ENCODE data around the gene RBCK1. TPM values are rescaled to one million over a fixed set of nuclear protein-coding genes. Genes with fewer than 3 reads are reported as not detected.

The RBCK1 gene
- total and polyA plus RNA-seq, 10 of the 15 experiments (the other 5 are each of a cell fraction or from before 2014, with no cell fraction given), result 14.1 to 99.7 (median 76.0) TPM

- TF ChIP-seq MAX (IDR thresholded peaks at IDR 0.05; ENCODE audit: low read depth, low read length), result no peak
Measured at GRCh38 chr20:382291-383115, 25.6 kb upstream of the RBCK1 start (continued).

DNA sequence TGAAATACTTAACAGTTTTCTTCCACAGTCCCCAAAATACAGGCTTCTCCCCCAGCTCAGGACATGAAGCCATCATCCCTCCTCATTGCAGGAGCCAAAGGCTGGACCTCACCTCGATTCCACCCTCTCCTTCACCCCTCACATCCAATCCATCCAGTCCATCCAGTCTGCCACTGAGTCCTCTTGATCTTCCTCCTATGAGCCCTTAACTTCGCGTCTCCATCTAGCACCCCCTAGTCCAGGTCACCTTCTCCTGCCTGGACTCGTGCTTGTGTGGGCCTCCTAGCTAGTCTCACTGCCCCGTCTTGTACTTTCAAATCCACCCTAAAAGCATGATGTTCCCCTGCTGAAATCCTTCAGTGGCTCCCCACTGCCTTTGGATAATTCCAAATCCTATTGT, 24.2 kb upstream of the RBCK1 start:
- Histone ChIP-seq H4K20me1 (ENCODE audit: control insufficient read depth, insufficient read depth) (no peaks in the 10 kb centered on the region), H3K36me3 (ENCODE audit: control insufficient read depth in 2 of 2, insufficient read depth in 2 of 2, low read length in 1 of 2) (peaks cover 0 to 4% of the 10 kb centered on the region in 2 experiments; a peak in 2 of 4 replicates), H3K79me2 (ENCODE audit: control insufficient read depth, insufficient read depth, low read length) (peaks cover 16% of the 10 kb centered on the region), H3K4me3 (no peak overlapping the region), H3K27me3 (replicated peaks in 1 of 2; ENCODE audit: control insufficient read depth in 2 of 2, insufficient read depth in 2 of 2, low read length in 1 of 2) (no peaks in the 10 kb centered on the region), H3K27ac (ENCODE audit: control insufficient read depth, insufficient read depth) (no peak overlapping the region), H3K4me2 (ENCODE audit: control insufficient read depth, insufficient read depth) (no peak overlapping the region), H3K9ac (ENCODE audit: control insufficient read depth, insufficient read depth, low read length) (no peak overlapping the region), H3K9me3 (replicated peaks; ENCODE audit: control insufficient read depth, insufficient read depth, low read length) (no peaks in the 10 kb centered on the region), H3K4me1 (ENCODE audit: control insufficient read depth, insufficient read depth, low read length) (peaks cover 10% of the 10 kb centered on the region), H2AFZ (ENCODE audit: control insufficient read depth, low read depth, low read length) (no peak overlapping the region)
- CTCF ChIA-PET, result no interaction called here
- SMC1A ChIA-PET (ENCODE audit: uncharacterized antibody, unreplicated experiment), result interaction anchor here (1.4 to 1.8 kb wide), 2 partner anchors 23 to 94 kb away, joined by 3 to 4 read pairs; no protein-coding TSS in a partner anchor
- intact Hi-C loops (cut with micrococcal nuclease; ENCODE audit: unreplicated experiment), result no loop called here
- in situ Hi-C loops (cut with MboI), result no loop called here
- no TSS peak for BruUV-seq (replicated peaks)
- POLR2A ChIA-PET, result no interaction called here
- WGBS (ENCODE audit: insufficient coverage, insufficient replicate concordance, low lambda C conversion rate, missing lambda C conversion rate), result 86% methylated on average over 5 of the region's 5 CpGs
- FAIRE-seq, result no peak
- no peak for DNase-seq (ENCODE audit: low read depth, low spot score)
- RAD21 ChIA-PET (ENCODE audit: unreplicated experiment), result no interaction called here
- no peak for ATAC-seq
- no peak for TF ChIP-seq MEF2B (IDR thresholded peaks at IDR 0.05; ENCODE audit: partially characterized antibody, poor library complexity, severe bottlenecking)
- no peak for TF ChIP-seq PAX8 (IDR thresholded peaks at IDR 0.05)
- TF ChIP-seq GABPA (IDR thresholded peaks at IDR 0.05; ENCODE audit: low read depth), result no peak
- TF ChIP-seq PML (IDR thresholded peaks at IDR 0.05; ENCODE audit: low read length), result no peak
- TF ChIP-seq ZBTB33 (IDR thresholded peaks at IDR 0.05), result no peak
- TF ChIP-seq, protein P1, sequence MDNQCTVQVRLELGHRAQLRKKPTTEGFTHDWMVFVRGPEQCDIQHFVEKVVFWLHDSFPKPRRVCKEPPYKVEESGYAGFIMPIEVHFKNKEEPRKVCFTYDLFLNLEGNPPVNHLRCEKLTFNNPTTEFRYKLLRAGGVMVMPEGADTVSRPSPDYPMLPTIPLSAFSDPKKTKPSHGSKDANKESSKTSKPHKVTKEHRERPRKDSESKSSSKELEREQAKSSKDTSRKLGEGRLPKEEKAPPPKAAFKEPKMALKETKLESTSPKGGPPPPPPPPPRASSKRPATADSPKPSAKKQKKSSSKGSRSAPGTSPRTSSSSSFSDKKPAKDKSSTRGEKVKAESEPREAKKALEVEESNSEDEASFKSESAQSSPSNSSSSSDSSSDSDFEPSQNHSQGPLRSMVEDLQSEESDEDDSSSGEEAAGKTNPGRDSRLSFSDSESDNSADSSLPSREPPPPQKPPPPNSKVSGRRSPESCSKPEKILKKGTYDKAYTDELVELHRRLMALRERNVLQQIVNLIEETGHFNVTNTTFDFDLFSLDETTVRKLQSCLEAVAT (IDR thresholded peaks at IDR 0.05), result no peak
- no peak for TF ChIP-seq MAX (IDR thresholded peaks at IDR 0.05; ENCODE audit: low read depth, low read length)
- TF ChIP-seq, protein P2, sequence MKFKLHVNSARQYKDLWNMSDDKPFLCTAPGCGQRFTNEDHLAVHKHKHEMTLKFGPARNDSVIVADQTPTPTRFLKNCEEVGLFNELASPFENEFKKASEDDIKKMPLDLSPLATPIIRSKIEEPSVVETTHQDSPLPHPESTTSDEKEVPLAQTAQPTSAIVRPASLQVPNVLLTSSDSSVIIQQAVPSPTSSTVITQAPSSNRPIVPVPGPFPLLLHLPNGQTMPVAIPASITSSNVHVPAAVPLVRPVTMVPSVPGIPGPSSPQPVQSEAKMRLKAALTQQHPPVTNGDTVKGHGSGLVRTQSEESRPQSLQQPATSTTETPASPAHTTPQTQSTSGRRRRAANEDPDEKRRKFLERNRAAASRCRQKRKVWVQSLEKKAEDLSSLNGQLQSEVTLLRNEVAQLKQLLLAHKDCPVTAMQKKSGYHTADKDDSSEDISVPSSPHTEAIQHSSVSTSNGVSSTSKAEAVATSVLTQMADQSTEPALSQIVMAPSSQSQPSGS (IDR thresholded peaks at IDR 0.05; ENCODE audit: low read length), result no peak
- TF ChIP-seq MEF2A (IDR thresholded peaks at IDR 0.05; ENCODE audit: insufficient read depth, low read depth, low read length), result no peak
- TF ChIP-seq BHLHE40 (IDR thresholded peaks at IDR 0.05; ENCODE audit: borderline replicate concordance in 1 of 2, low read depth in 2 of 2, low read length in 1 of 2), result no peak
- TF ChIP-seq CREB1 (IDR thresholded peaks at IDR 0.05; ENCODE audit: low read depth), result no peak
- TF ChIP-seq CHD4 (IDR thresholded peaks at IDR 0.05), result no peak
- TF ChIP-seq SKIL (IDR thresholded peaks at IDR 0.05; ENCODE audit: low read depth, poor library complexity, severe bottlenecking), result no peak
- no peak for TF ChIP-seq HDGF (IDR thresholded peaks at IDR 0.05)

Measured in GM12878 (cell line).